Left forelimb (tissue), 1 donor: ENCODE results near the gene ENDOG.
"Not testable (repeated sequence)": the region's sequence is repeated elsewhere in the genome, so short reads cannot be mapped to it uniquely, and the experiment has no call there.

Experiments used
- DNase-seq: peaks from one replicate; pipeline ENCODE4 v3.0.0-alpha.2; 2018; ENCODE audit warnings: low spot score

ENDOG gene

GRCh38 chr9:128828719-128829452, 10.6 kb downstream of the ENDOG start:
- DNase-seq: no peak

DNA sequence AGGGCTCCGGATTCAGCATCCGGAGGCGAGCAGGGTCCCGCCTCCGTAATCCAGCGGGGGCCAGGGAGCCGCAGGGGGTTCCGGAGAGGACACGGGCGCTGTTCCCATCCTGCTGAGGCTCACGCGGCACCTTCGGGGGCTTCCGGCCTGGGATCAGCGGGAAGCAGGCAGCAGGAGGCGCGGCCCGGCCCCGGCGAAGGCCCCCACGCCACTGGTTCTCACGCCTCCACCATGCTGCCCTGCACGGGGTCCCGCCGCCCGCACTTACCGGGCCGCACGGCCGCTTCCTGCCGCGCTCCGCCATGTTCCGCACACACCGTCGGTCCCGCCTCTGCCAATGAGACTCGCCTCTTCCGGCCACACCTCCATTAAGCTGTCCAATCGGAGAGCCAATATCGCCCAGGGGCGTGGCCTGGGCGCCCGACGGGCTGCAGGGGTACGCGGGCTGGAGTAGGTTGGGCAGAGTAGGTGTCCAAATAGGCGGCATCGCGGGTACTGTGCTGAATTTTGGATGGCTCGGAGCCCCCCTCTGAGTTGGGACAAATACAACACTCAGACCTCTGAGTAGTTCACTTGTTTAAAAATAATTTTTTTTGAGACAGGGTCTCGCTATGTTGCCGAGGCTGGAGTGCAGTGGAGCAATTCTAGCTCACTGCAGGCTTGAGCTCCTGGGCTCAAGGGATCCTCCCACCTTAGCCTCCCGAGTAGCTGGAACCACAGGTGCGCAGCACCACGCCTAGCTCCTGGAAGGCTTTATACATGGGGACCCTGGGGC, 11.4 kb downstream of the ENDOG start, which contains the start of gene SPOUT1:
Gene SPOUT1, minus strand, starts transcription at position 318 of the 775 bp plus-strand sequence. Its CDS starts 14 bp downstream, at position 304.
- DNase-seq: peak; percentile 97

GRCh38 chr9:128833696-128834095, 15.4 kb downstream of the ENDOG start:
- no peak for DNase-seq

- DNase-seq: no peak
These were observed 17.2 kb downstream of the ENDOG start for GRCh38 chr9:128835246-128836210.

- DNase-seq: no peak
These were observed 18.3 kb downstream of the ENDOG start for GRCh38 chr9:128836509-128837145.

DNA sequence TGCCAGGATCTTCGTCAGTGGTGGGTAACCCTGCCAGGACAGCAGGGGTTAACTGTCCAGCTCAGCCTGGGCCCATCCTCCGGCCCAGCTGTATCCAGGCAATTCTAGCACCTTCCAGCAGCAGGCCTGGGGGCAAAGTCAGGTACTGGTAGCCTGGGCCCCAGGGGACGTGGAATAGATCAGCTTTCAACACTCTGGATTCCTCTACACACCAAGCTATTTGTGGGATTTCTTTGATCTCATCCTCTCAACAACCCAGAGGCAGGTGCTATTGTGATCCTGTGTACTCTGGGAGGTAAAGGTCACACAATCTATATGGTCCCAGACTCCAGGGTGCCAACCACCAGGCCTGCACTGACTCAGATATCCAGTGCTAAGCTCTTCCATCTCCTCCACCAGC, 20.0 kb downstream of the ENDOG start:
- no peak for DNase-seq

DNA sequence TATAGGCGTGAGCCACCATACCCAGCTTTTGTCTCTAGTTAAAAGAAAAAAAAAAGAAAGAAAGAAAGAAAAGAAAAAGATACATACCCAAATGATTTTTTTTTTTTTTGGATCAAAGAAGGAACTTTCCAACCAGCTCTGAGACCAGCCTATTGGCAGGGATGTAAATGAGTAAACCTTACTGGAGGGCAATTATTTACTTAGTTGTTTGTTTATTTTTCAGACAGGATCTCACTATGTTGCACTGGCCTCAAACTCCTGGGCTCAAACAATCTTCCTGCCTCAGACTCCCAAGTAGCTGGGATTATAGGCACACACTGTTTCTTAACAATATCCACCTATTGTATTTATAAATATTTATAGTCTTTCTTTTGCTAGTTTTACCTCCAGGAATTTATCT, 22.2 kb downstream of the ENDOG start:
- no peak for DNase-seq

- DNase-seq: no peak
These were observed 23.6 kb downstream of the ENDOG start for GRCh38 chr9:128841694-128842492.

- DNase-seq: not testable (repeated sequence)
These were observed 24.9 kb downstream of the ENDOG start for GRCh38 chr9:128843171-128843570.

DNA sequence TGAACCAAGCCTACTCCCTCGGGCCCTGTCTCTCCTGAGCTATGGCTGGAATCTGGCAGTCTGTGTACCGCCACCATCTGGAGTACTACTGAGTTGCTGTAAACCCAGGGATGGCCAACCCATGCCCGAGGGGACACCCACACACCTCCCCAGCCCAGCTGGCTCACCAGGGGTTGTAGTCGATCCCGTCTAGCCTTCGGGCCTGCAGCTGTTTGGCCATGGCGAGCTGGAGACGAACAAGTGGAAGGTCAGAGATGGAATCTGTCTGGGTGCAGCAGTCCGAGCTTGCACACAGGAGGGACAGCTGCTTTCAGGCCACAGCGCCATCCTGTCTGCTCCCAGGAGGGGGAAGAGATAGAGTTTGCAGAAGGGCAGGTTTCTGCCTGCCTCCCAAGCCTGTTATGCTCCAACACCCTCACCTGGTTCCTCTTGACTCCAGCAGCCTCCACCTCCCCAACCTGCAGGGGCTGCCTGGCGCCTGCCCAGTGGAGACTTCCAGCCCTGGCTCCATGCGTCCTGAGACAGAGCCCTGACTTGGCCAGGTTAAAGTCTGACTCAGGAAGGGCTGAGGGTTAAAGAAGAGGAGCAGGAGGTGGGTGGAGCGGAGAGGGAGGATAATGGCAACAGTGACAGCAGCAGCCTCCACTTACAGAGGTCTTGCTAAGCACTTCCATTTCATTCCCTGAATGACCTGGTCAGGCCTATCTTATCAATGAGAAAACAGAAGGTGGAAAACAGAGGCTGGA, 27.1 kb downstream of the ENDOG start:
- no peak for DNase-seq

GRCh38 chr9:128846680-128847030, 28.4 kb downstream of the ENDOG start:
- no peak for DNase-seq

DNA sequence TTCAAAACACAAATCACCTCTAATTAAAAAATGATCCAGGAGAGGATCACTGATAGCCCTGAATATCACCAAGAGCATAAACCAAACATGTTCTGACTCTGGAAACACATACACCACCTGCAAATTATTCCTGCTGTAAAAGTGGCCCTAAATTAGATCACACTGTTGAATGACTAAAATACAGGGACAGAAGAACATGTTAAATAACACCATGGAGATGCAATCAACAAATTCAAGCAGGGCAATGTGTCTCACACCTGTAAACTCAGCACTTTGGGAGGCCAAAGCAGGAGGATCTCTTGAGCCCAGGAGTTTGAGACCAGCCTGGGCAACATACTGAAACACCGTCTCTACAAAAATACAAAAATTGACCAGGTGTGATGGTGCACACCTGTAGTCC, 29.5 kb downstream of the ENDOG start:
- no peak for DNase-seq

- DNase-seq: not testable (repeated sequence)
These were observed 32.7 kb downstream of the ENDOG start for GRCh38 chr9:128851024-128851423.

DNA sequence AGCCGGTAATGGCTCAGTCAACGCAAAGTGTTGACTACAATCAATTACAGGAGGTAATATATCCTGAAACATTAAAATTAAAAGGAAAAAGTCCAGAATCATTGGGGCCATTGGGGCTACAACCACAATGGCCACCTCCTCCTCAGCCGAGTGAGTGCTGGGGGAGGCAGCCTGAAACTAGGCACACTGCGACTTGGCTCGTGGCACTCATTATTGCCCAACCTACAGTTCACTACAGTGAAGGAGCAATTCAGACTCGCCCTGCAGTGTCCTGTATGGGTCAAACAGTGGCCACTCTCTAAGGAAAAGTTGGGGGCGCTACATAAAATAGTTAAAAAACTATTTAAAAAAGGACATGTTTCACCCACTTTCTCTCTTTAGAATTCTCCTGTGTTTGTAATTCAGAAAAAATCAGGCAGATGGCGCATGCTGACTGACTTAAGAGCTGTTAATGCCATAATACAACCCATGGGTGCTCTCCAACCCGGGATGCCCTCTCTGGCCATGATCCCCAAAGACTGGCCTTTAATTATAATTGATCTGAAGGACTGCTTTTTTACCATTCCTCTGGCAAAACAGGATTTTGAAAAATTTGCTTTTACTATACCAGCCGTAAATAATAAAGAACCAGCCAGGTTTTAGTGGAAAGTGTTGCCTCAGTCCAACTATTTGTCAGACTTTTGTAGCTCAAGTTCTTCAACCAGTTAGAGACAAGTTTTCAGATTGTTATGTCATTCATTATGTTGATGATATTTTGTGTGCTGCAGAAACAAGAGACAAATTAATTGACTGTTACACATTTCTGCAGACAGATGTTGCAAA, 33.7 kb downstream of the ENDOG start:
- not testable (repeated sequence) for DNase-seq

DNA sequence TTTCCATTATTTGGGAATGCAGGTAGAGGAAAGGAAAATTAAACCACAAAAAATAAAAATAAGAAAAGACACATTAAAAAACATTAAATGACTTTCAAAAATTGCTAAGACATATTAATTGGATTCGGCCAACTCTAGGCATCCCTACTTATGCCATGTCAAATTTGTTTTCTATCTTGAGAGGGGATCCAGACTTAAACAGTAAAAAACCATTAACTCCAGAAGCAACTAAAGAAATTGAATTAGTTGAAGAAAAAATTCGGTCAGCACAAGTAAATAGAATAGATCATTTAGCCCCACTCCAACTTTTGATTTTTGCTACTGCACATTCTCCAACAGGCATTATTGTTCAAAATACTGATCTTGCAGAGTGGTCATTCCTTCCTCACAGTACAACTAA, 34.3 kb downstream of the ENDOG start:
- not testable (repeated sequence) for DNase-seq

DNA sequence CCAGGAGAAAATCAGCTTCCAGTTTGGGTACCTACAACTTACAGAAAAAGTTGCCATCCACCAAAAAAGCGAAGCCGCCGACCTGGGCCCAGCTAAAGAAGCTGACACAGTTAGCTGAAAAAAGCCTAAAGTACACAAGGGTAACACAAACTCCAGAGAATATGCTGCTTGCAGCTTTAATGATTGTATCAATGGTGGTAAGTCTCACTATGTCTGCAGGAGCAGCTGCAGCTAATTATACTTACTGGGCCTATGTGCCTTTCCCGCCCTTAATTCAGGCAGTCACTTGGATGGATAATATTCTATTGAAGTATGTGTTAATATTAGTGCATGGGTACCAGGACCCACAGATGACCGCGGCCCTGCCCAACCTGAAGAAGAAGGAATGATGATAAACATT, 36.2 kb downstream of the ENDOG start:
- not testable (repeated sequence) for DNase-seq

DNA sequence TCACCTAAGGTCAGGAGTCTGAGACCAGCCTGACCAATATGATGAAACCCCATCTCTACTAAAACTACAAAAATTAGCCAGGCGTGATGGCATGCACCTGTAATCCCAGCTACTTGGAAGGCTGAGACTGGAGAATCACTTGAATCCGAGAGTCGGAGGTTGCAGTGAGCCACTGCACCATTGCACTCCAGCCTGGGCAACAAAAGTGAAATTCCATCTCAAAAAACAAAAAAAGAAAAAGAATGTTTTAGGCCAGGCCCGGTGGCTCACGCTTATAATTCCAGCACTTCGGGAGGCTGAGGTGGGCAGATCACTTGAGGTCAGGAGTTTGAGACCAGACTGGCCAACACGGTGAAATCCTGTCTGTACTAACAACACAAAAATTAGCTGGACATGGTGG, 40.2 kb downstream of the ENDOG start:
- DNase-seq: not testable (repeated sequence)

DNA sequence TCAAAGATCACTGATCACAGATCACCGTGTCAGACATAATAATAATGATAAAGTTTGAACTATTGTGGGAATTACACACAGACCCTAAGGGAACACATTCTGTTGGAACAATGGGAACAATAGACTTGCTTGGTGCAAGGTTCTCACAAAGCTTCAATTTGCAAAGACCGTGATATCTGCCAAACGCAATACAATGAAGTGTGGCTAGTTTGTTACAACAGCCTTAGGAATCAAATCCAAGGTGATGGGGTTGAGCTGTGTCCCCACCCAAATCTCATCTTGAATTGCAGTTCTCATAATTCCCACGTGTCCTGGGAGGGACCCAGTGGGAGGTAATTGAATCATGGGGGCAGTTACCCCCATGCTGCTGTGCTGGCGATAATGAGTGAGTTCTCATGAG, 42.6 kb downstream of the ENDOG start:
- DNase-seq: no peak

GRCh38 chr9:128861501-128861900, 43.2 kb downstream of the ENDOG start:
- no peak for DNase-seq
